LNCAP (cell line): Measurements from ENCODE around the gene LRRTM2.

Experiments used
- CTCF ChIP-seq: fragments of 450-650 bp; IDR thresholded peaks from 2 replicates; pipeline ENCODE4 v1.5.1; 2017; ENCODE audit warnings: mild to moderate bottlenecking

Gene LRRTM2, protein sequence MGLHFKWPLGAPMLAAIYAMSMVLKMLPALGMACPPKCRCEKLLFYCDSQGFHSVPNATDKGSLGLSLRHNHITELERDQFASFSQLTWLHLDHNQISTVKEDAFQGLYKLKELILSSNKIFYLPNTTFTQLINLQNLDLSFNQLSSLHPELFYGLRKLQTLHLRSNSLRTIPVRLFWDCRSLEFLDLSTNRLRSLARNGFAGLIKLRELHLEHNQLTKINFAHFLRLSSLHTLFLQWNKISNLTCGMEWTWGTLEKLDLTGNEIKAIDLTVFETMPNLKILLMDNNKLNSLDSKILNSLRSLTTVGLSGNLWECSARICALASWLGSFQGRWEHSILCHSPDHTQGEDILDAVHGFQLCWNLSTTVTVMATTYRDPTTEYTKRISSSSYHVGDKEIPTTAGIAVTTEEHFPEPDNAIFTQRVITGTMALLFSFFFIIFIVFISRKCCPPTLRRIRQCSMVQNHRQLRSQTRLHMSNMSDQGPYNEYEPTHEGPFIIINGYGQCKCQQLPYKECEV

GRCh38 chr5:138874771-138875551 is at the start of gene LRRTM2:
Gene LRRTM2 (minus strand): TSS chr5:138875335. CDS start chr5:138874911, 424 bp downstream.
- TF ChIP-seq CTCF, result no peak

- TF ChIP-seq CTCF, result no peak
Observed at GRCh38 chr5:138922494-138922893, 47.4 kb upstream of the LRRTM2 start.

DNA sequence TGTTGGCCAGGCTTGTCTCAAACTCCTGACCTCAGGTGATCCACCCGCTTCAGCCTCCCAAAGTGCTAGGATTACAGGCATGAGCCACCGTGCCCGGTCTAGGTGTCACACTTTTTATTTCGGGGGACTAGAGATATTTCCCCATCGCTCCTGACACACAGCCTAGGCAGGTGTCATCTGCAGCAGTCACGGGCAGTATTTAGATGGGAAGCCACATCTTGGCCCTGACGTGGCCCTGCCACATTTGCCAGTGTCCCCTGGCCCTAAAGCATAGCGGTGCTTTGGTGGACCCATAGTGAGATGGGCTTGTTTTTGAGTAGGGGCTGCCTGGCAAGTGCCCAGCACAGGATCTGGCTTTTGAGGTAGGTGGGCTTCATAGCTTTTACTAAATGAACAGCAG is 45.0 kb upstream of the LRRTM2 start:
- TF ChIP-seq CTCF, result no peak

DNA sequence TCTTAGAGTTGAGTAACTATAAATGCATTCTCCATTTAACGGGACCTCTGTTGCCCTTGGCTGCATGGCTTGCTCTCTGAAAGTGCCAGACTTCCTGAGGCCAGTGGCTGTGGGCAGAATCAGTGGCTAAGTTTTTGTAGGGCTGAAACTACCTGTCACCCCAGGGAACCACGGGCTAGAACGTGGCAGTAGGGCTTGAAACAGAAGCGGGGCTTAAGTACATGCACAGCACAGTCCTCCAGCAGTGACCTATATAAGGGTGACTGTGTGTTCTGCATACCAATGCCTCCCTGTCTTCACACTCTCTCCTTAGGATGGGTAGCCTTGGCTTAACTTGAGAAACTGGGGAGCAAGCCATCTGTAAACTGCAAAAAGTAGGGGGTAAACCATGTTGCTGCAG is 43.6 kb upstream of the LRRTM2 start:
- TF ChIP-seq CTCF, result no peak

DNA sequence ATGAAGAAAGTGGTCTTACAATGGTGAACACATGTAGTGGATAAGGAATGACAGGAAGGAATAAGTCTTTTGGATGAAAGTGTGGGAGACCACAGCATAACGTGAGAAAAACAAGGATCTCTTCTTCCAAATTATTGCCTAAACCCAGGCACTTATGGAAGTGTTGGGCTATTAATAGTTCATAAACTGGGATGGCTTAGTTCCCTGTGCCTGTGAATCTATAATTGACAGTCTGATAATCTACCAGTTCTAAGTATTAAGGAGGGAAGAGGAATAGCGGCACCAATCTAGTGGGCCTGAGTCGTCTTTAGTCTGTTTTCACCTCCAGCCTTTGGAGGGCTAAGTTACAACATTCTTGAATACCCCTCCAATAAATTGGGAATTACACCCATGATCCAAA is 39.2 kb upstream of the LRRTM2 start:
- TF ChIP-seq CTCF, result no peak

GRCh38 chr5:138913773-138914172 is 38.6 kb upstream of the LRRTM2 start:
- TF ChIP-seq CTCF, result no peak

GRCh38 chr5:138912093-138912492 is 37.0 kb upstream of the LRRTM2 start:
- TF ChIP-seq CTCF, result no peak
